Stimulated activated CD8-positive, alpha-beta memory T cell treated with anti-CD3 and anti-CD28 coated beads, Interleukin-2, amount 100 ng/mL, for 48 hours (primary cell): Measurements from ENCODE around the gene SHISAL2A.
A peak's percentile ranks its signal among the peaks of the same experiment; 100 is the strongest.

Experiments
- DNase-seq, 2 donors: peaks; one replicate each; pipeline ENCODE4 v3.0.0-alpha.2; 2020; ENCODE audit warnings: low read depth in 2 of 2

SHISAL2A gene

DNA sequence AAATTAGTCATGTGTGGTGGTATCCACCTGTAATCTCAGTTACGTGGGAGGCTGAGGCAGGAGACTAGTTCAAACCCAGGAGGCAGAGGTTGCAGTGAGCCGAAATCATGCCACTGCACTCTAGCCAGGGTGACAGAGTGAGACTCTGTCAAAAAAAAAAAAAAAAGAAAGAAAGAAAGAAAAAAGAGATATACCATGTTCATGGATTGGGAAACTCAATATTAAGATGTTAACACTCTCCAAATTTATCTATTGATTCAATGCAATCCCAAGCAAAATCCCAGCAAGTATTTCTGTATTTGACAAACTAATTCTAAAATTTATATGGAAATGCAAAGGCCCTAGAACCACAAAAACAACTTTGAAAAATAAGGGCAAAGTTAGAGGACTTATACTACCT lies 11.0 kb upstream of the SHISAL2A start:
- no peak for DNase-seq

DNA sequence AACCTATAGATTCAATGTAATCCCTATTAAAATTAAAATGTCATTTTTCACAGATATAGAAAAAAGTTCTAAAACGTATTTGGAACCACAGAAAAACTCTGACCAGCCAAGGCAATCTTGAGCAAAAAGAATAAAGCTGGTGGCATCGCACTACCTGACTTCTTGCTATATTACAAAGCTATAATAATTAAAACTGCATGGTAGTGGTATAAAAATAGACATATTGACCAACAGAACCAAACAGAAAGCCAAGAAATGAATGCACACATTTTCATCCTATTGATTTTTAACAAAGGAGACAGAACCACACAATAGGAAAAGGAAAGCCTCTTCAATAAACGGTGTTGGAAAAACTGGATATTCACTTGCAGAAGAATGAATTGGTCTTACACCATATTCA lies 9.2 kb upstream of the SHISAL2A start:
- no peak for DNase-seq

DNA sequence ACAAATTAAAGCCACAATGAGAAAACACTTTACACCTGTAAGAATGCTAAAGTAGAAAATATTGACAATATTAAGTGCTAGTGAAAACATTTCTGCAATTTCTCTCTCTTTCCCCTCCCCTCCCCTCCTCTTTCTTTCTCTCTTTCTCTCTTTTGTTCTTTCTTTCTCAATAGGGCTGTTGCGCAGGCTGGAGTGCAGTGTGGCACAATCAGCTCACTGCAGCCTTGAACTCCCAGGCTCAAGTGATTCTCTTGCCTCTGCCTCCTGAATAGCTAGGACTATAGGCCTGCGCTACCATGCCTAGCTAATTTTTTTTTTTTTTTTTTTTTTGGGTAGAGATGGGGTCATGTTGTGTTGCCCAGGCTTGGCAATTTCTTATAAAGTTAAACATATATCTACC lies 5.9 kb upstream of the SHISAL2A start:
- DNase-seq = no peak

DNA sequence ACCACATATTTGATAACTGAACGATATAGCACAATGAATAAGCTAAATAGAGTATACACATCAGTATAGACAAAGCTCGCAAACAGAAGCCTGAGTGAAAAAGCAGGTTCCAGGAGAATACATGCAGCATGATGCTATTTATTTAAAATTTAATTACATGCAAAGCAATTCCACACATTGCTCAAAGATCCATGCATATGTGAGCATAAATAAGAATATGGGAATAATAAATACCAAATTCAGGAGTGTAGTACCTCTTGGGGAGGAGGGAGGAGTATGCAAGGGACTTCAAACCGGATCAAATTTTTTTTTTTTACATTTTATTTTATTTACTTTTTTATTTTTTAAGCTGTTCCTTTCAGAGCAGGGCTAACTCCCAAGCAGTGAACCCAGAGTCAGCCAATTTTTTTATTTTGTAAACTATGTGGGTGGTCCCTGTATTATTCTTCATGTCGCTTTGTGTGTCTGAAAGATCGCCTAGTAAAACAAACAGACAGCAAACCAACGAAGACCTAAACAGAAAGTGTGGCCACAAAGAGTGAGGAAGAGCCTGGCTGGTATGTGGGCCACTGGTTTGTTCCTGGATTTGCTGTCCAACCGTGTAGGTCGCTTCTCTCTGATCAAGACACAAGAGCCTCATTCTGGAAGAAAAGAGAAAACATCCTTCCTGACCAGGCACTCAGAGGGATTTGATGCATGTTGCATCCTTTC lies 4.2 kb upstream of the SHISAL2A start:
- DNase-seq = no peak

DNA sequence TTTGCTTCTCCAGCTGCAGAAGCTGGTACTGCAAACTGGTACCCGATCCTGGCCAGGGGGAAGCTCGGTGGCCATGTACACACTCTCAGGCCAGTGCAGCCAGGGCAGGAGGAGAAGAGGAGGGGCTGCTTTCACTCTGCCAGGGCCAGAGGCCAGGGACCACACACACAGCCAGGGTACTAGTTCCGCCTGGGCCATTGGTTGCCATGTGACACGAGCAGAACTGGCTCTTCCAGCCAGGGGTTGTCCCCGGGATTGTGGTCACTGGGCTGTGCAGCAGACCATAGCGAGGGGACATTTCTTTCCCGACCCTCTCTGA lies 3.7 kb upstream of the SHISAL2A start:
- no peak for DNase-seq

DNA sequence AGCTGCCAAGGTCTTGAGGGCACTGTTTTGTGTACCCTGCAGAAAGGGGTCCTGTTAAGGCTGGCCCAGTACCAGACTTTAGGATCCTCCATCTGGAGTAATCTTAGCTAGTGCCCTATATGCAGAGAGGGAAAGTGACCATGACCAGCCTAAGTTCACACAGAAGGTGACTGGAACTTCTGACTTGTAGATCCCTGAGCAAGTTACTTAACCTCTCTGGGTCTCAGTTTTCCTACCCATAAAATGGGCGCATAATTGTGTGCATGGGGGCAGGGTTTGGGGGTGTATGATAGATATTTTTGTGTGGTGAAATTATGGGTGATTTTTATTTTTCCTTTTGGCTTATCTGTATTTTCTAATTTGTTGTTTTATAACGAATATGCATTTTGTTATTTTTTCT lies 3.3 kb upstream of the SHISAL2A start:
- no peak for DNase-seq

DNA sequence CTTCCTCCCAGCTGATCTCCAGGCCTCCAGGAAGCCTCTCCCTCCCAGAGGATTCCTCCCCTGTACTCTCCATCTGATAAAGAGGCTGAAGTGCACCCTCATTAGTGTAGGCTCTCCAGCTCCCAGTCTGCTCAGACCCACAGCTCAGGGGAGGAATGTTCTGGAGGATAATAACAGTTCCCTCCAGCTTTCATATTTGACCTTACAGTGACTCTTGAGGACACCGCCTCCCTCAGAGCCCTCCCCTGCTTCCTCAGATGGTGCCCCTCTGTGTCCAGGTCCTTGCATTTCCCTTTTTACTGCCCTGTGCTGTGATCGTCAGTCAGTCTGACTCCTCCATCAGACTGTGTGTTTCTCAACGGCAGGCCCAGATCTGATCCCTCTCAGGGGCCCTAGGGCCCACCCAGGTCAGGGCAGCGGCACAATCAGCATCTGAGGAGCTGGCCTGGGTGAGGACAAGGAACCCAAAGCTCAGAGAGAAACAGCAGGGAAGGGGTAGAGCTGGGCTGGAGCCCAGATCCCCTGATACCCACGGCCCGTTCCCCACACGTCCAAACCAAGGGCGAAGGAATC lies 1.1 kb upstream of the SHISAL2A start:
- DNase-seq = no peak

DNA sequence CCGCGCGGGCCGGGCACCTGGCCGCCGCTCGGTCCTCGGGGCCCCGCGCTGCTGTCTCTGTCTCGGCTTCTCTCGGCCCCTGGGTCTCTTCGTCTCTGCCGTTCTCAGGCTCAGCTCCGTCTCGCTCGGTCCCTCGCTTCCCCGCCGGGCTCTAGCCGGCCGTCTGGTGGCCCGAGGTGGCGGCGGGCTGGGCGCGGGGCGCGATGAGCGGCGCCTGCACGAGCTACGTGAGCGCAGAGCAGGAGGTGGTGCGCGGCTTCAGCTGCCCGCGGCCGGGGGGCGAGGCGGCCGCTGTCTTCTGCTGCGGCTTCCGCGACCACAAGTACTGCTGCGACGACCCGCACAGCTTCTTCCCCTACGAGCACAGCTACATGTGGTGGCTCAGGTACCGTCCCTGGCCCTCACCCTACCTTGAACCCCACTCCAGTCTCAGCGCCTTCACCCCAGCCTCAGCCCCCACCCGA lies 355 bp downstream of the SHISAL2A start:
- DNase-seq = no peak

DNA sequence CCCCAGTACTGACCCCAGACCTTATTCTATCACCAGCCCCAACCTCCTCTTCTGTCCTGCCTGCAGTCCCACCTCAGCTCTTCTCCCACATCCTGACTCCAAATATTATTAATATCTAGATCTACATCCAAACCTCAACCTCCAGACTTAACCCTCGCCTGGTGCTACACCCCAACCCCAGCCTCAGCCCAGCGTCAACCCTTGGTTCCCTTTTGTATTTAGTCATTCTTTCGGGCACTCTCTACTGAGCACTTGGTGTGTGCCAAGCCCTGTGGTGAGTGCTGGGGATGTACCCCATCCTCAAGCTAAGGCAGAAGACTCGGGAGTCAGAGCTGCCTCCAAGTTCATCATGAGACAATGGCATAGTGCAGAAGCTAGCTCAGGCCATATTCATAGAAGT lies 1.1 kb downstream of the SHISAL2A start:
- DNase-seq = peak in 1 of 2 donors; percentile 18

DNA sequence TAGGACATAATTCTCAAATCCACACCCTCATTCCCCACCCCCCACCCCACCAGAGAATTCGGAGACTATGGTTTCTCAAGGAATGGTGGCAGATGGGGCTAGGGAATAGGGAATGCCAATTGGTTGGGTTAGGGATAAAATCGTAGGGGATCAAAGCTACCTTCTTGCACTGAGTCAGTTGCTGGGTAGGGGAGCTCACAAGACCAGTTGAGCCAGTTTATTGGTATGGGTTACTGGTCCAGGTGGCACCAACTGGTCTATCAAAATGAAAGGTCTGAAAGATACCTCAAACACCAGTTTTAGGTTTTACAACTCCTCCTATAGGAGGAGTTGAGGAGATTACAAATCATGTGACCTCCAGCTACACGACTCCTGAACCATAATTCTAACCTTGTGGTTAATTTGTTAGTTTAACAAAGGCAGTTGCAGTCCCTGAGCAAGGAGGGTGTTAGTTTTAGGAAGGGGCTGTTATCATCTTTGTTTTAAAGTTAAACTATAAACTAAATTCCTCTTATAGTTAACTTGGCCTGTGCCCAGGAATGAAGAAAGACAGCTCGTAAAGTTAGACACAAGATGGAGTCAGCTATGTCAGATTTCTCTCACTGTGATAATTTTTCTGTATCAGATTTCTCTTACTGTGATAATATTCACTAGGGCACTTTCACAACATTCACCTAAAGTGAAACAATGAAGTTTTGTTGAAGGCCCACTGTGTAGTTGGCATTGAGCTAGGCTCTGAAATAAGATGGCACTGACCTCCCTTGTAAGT lies 2.5 kb downstream of the SHISAL2A start:
- no peak for DNase-seq

DNA sequence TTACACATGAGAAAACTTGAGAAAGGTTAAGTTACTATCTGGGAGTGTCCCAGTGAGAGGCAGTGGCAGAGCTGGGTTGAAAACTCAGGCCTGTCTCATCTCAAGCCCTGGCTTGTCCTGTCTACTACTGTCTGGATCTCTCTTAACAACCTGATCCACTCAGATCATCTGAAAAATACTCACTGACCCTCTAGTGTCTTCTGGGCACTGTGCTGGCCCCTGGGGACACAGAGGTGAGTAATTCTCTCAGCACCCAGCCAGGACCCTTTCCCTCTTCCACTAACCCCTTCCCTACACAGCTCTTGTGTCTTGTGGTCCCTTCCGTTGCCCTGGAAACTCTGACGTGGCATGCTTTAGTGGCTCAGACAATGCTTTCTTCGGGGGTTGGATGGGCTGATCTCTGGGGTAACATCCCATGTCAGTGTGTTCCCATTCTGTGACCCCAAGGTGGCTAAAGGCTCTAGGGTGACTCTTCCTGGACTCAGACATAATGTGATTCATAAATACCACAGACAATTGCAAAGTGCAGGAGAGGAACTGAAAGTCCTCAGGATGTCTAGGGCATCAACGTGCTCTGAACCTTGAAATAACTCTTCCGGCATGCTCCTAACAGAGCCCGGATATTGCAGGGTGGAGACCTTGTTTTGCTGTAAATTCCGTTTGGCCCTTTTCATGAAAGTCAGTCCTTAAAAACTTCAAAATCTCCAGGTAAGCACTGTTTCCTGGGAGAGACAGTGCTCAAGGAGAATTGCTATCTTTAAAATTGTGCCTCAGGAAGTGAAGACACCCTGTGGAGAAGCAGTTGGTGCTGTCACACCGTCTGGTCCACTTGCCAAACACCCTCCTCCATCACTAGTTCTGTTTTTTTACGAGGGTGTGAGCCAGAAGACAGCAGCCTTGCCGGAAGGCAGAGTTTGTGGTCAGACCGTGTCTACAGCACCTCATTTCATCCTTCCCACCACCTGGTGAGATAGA lies 4.0 kb downstream of the SHISAL2A start:
- peak; percentile 51 to 55 for DNase-seq

DNA sequence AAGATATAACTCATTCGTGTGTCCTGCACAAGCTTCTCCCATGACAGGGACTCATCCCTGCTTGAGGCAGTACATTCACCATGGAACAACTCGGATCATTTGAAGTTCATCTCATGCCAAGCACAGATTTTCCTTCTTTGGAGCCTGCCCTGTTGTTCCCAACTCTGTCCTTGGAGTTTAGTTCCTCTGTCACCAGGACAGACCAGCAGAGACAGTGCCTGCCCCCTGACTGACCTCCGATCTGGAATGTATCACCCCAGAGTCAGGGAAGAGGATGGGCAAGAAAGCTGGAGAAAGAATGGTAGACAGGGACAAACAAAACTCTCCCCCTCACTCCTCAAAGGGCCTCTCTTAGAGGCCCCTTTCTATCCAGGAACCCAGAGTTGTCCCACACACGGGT lies 5.0 kb downstream of the SHISAL2A start:
- no peak for DNase-seq

DNA sequence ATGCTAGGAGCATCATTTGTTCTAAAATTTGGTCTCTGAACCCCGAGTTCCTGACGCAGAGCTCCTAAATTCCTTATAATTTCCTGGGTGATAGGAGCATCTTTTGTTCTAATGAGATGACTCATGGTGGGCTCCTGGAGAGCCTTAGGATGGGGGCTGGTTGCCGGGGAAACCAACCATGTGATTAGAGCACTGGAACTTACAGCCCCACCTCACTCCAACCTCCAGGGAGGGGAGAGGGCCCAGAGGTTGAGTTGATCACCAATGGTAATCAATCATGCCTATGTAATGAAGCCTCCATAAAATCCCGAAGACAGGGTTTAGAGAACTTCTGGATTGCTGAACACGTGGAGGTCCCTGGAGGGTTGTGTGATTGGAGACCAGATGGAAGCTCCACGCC lies 7.7 kb downstream of the SHISAL2A start:
- no peak for DNase-seq

DNA sequence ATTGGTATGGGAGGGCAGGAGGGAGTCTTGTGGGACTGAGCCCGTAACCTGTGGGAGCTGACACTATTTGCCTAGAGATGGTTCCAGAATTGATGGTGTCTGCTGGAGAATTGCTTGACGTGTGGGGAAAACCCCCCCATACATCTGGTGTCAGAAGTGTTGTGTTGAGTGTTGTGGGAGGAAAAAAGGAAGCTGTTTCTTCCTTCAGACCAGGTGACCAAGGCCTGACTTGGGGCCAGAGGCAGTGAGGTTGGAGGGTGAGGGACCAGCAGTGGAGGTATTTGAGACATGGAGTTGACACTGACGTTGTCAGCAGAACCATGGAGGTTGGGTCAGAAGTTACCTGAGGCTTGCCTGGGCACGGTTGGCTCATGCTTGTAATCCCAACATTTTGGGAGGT lies 8.3 kb downstream of the SHISAL2A start:
- DNase-seq = no peak

DNA sequence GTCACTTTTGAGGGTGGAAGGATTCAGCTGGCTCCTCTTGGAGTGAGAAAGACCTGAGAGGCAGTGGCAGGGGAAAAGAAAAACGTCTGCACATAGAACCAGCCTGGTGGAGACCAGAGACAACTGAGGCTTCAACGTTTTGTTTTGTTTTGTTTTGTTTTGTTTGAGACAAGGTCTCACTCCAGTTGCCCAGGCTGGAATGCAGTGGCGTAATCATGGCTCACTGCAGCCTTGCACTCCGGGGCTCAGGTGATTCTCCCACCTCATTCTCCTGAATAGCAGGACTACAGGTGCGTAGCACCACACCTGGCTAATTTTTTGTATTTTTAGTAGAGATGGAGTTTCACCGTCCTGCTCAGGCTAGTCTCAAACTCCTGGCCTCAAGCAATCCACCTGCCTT lies 12.3 kb downstream of the SHISAL2A start:
- no peak for DNase-seq

DNA sequence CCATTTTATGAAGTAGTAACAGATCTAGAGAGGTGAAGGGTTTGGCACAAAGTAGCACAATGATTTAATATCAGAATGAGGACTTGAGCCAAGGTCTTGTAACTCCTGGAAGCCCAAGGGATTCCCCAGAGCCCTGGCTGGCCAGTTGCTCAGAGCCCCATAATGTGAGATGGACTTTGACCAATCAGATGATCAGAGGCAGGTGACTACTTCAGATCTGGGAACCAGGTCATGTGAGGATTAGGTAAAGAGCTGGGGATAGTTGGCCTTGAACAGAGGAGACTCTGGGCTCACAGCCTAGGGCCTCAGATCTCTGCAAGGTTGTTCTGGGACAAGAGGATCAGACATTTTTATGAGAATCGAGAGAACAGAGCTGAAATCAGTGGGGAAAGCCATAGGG lies 18.9 kb downstream of the SHISAL2A start:
- DNase-seq = no peak

DNA sequence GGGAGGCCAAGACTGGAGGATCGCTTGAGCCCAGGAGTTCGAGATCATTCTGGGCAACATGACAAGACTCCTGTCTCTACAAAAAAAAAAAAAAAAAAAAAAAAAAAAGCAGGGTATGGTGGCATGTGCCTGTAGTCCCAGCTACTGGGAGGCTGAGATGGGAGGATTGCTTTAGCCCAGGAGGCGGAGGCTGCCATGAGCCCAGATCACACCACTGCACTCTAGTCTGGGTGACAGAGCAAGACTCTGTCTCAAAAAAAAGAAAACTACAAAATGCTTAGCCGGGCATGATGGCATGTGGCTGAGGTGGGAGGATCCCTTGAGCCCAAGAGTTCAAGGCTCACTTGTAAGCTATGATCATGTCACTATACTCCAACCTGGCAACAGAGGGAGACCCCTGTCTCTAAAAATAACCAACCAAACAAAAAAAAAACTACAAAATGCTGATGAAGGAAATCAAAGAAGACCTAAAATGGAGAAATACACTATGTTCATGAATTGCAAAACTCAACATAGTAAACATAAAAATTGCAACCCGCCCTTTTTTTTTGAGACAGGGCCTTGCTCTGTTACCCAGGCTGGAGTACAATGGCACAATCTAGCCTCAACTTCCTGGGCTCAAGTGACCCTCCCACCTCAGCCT lies 20.4 kb downstream of the SHISAL2A start:
- no peak for DNase-seq

DNA sequence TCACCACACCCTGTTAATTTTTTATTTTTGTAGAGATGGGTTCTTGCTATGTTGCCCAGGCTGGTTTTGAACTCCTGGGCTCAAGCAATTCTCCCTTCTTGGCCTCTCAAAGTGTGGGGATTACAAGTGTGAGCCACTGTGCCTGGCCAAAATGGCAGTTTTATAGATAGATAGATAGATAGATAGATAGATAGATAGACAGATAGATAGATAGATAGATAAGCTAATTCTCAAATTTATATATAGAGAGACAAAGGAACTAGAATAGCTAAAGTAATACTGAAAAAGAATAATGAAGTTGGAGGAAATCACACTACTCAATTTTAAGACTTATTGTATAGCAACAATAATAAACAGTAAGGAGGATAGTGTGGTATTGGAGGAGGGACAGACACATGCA lies 21.1 kb downstream of the SHISAL2A start:
- DNase-seq = no peak

DNA sequence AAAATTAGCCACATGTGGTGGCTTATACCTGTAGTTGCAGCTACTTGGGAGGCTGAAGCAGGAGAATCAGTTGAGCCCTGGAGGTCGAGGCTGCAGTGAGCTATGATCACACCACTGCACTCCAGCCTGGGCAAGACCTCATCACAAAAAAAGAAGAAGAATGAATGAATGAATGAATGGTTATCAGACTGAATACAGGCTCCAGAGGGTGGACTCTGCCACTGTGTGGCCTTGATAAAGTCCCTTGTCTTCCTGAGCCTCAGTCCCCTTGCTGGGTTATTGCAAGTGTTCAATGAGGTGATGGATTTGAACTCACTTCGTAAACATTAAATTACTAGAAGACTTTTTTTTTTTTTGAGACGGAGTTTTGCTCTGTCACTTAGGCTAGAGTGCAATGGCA lies 24.7 kb downstream of the SHISAL2A start:
- DNase-seq = no peak

DNA sequence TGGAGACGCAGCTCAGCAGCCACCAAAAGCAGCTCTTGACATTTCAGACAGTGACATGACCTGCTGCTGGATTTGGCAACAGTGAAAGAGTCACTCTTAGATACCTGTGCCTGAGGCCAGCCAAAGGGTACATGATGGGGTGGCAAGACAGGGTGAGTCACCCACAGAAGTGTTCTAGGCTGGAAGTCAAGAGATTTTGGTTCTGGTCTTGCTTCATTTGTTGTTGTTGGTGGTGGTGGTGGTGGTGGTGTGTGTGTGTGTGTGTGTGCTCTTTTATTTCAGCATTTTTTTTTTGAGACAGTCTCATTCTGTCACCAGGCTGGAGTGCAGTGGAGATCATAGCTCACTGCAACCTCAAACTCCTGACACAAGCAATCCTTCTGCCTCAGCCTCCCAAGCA lies 25.8 kb downstream of the SHISAL2A start:
- DNase-seq = peak in 1 of 2 donors; percentile 29

DNA sequence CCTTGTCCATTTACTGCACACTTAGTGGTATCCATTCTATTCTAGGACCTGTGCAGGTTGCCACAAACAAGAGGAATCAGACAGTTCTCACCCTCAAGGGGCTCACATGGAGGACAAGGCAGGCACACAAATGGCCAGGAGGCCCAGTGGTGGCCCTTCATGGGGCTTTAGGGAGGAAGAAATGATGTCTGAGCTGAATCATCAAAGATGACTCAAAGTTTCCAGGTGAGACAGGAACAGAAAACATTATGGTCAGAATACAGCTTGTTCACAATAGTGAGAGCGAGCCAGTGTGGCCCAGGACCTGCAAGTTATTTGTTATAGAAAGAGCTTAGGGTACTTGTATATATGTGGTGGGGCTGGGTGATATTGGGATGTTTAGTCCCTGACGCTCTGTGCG lies 26.4 kb downstream of the SHISAL2A start:
- peak in 1 of 2 donors; percentile 20 for DNase-seq
